Hepatocyte (in vitro differentiated cells): ENCODE results near the gene PASD1. TPM values are rescaled to one million over a fixed set of nuclear protein-coding genes. Genes with fewer than 3 reads are reported as not detected.

Experiments used
- DNase-seq: peaks from one replicate; pipeline ENCODE4 v3.0.0-alpha.2; 2016; ENCODE audit warnings: low spot score
- H2AFZ ChIP-seq: fragments of 200-600 bp; sonication (generic); 2 replicates; pipeline ENCODE4 v1.6.0; 2016; ENCODE audit warnings: antibody characterized with exemption, mild to moderate bottlenecking
- H3K27ac ChIP-seq: fragments of 200-600 bp; sonication (generic); 2 replicates; pipeline ENCODE4 v1.5.1; 2016; ENCODE audit warnings: mild to moderate bottlenecking
- H3K27me3 ChIP-seq: fragments of 200-600 bp; sonication (generic); 2 replicates; pipeline ENCODE4 v1.6.1; 2016
- H3K36me3 ChIP-seq: fragments of 200-600 bp; sonication (generic); replicated peaks from 2 replicates; pipeline ENCODE4 v1.5.1; 2016; ENCODE audit warnings: low read depth; ENCODE audit not compliant: insufficient read depth
- H3K4me1 ChIP-seq: fragments of 200-600 bp; sonication (generic); 2 replicates; pipeline ENCODE4 v1.5.1; 2016; ENCODE audit warnings: mild to moderate bottlenecking, moderate library complexity; ENCODE audit not compliant: insufficient read depth
- H3K4me2 ChIP-seq: fragments of 200-600 bp; sonication (generic); 2 replicates; pipeline ENCODE4 v1.6.0; 2016
- H3K4me3 ChIP-seq: fragments of 200-600 bp; sonication (generic); 2 replicates; pipeline ENCODE4 v1.5.1; 2016; ENCODE audit warnings: mild to moderate bottlenecking
- H3K79me2 ChIP-seq: fragments of 200-600 bp; sonication (generic); 2 replicates; pipeline ENCODE4 v1.6.0; 2017; ENCODE audit warnings: mild to moderate bottlenecking
- H3K9me2 ChIP-seq: fragments of 200-600 bp; sonication (generic); replicated peaks from 2 replicates; pipeline ENCODE4 v1.6.0; 2017; ENCODE audit warnings: mild to moderate bottlenecking; ENCODE audit not compliant: insufficient read depth
- H3K9me3 ChIP-seq: fragments of 200-600 bp; sonication (generic); 2 replicates; pipeline ENCODE4 v1.5.1; 2016; ENCODE audit warnings: low read depth, mild to moderate bottlenecking
- H4K20me1 ChIP-seq: fragments of 200-600 bp; sonication (generic); 2 replicates; pipeline ENCODE4 v1.6.0; 2016; ENCODE audit warnings: mild to moderate bottlenecking; ENCODE audit not compliant: insufficient read depth, poor library complexity, severe bottlenecking
- CTCF ChIP-seq: fragments of 200-600 bp; sonication (generic); IDR thresholded peaks from 2 replicates; pipeline ENCODE4 v1.5.1; 2016; ENCODE audit warnings: antibody characterized with exemption, mild to moderate bottlenecking; ENCODE audit not compliant: poor library complexity
- EZH2 ChIP-seq: fragments of 200-600 bp; sonication (generic); IDR thresholded peaks from 2 replicates; pipeline ENCODE4 v1.6.1; 2016; ENCODE audit warnings: antibody characterized with exemption, mild to moderate bottlenecking, borderline replicate concordance
- EZH2phosphoT487 ChIP-seq: fragments of 200-600 bp; sonication (generic); IDR thresholded peaks from one replicate; pipeline ENCODE4 v1.6.1; 2018; ENCODE audit warnings: antibody characterized with exemption, mild to moderate bottlenecking, low read depth, moderate library complexity; ENCODE audit not compliant: unreplicated experiment, severe bottlenecking
- WGBS: methylation state at CpG from one replicate; pipeline ENCODE4 v1.1.6; 2016; ENCODE audit warnings: low lambda C conversion rate; ENCODE audit errors: missing lambda C conversion rate; 5-methylcytosine and 5-hydroxymethylcytosine counted together
- polyA plus RNA-seq: library from polyadenylated mRNA; unstranded; fragments of >200 nt; fragmentation: Nextera tagmentation; extraction: Ambion mirVana; gene quantifications from 2 replicates; pipeline ENCODE4 v1.2.1, GENCODE V29; 2016
- total RNA-seq: library from RNA; depleted of rRNA; stranded (reverse); fragments of >200 nt; gene quantifications from 2 replicates; pipeline ENCODE4 v1.2.3, GENCODE V29; 2014

PASD1 gene
- total and polyA plus RNA-seq, 2 experiments from 2014 or later = not detected

- Histone ChIP-seq H3K4me2 (no peak overlapping the region), H3K79me2 (no peaks in the 10 kb centered on the region), H3K27ac (no peak overlapping the region), H3K4me3 (no peak overlapping the region), H3K9me3 (no peaks in the 10 kb centered on the region), H2AFZ (no peak overlapping the region), H4K20me1 (no peaks in the 10 kb centered on the region), H3K27me3 (no peaks in the 10 kb centered on the region), H3K36me3 (no peaks in the 10 kb centered on the region), H3K4me1 (no peaks in the 10 kb centered on the region), H3K9me2 (no peaks in the 10 kb centered on the region)
- DNase-seq = no peak
- TF ChIP-seq EZH2phosphoT487 (no peak), EZH2 (no peak), CTCF (no peak)
Measured at GRCh38 chrX:151687635-151688034, 124.2 kb downstream of the PASD1 start.

- Histone ChIP-seq H3K4me1 (no peaks in the 10 kb centered on the region), H3K4me2 (no peak overlapping the region), H3K9me2 (no peaks in the 10 kb centered on the region), H3K27ac (no peak overlapping the region), H3K79me2 (no peaks in the 10 kb centered on the region), H4K20me1 (no peaks in the 10 kb centered on the region), H3K27me3 (no peaks in the 10 kb centered on the region), H3K36me3 (no peaks in the 10 kb centered on the region), H3K9me3 (no peaks in the 10 kb centered on the region), H2AFZ (no peak overlapping the region), H3K4me3 (no peak overlapping the region)
- TF ChIP-seq EZH2phosphoT487 (no peak), EZH2 (no peak), CTCF (no peak)
- no peak for DNase-seq
Measured at GRCh38 chrX:151688695-151689094, 125.2 kb downstream of the PASD1 start.

- no peaks in the 10 kb centered on the region for H3K9me3 ChIP-seq
Measured at GRCh38 chrX:151692825-151693224, 129.3 kb downstream of the PASD1 start.

More at GRCh38 chrX:151692825-151693224, 129.3 kb downstream of the PASD1 start:
- no peak for TF ChIP-seq EZH2phosphoT487
- no peak for TF ChIP-seq CTCF
- TF ChIP-seq EZH2 = no peak
- Histone ChIP-seq H4K20me1 (no peaks in the 10 kb centered on the region), H3K27ac (no peak overlapping the region), H3K9me2 (no peaks in the 10 kb centered on the region), H2AFZ (no peak overlapping the region), H3K4me2 (no peak overlapping the region), H3K4me1 (no peaks in the 10 kb centered on the region), H3K4me3 (no peak overlapping the region), H3K27me3 (no peaks in the 10 kb centered on the region), H3K36me3 (no peaks in the 10 kb centered on the region), H3K79me2 (no peaks in the 10 kb centered on the region)
- DNase-seq = no peak
- WGBS = 84% methylated on average over 6 of the region's 6 CpGs
